Astrocyte (in vitro differentiated cells and primary cell): ENCODE results near the gene FOXK2. TPM values are rescaled to one million over a fixed set of nuclear protein-coding genes. Genes with fewer than 3 reads are reported as not detected.

Source experiments
- DNase-seq: peaks from one replicate; pipeline ENCODE4 v3.0.0-alpha.2; 2010; ENCODE audit warnings: low read depth
- FAIRE-seq: peaks from 2 replicates; lab custom pipeline; 2011; peaks lifted over from hg19 to GRCh38; lab: Jason Lieb, UNC
- H2AFZ ChIP-seq: 2 replicates; pipeline ENCODE4 v1.6.0; 2012; ENCODE audit warnings: low read depth, low read length, inconsistent platforms
- H3K27ac ChIP-seq: 2 replicates; pipeline ENCODE4 v1.5.1; 2011; ENCODE audit warnings: low read depth, low read length, inconsistent platforms
- H3K27me3 ChIP-seq: 2 replicates; pipeline ENCODE4 v1.6.0; 2011; ENCODE audit warnings: low read length, inconsistent platforms; ENCODE audit not compliant: insufficient read depth
- H3K36me3 ChIP-seq: 2 replicates; pipeline ENCODE4 v1.5.1; 2011; ENCODE audit warnings: low read length, inconsistent platforms; ENCODE audit not compliant: insufficient read depth
- H3K4me1 ChIP-seq: 2 replicates; pipeline ENCODE4 v1.5.1; 2011; ENCODE audit warnings: low read length, inconsistent platforms; ENCODE audit not compliant: insufficient read depth
- H3K4me2 ChIP-seq: 2 replicates; pipeline ENCODE4 v1.6.0; 2012; ENCODE audit warnings: low read length, inconsistent platforms
- H3K4me3 ChIP-seq: 2 replicates; pipeline ENCODE4 v1.5.1; 2011; ENCODE audit warnings: low read depth, mild to moderate bottlenecking, low read length, inconsistent platforms; ENCODE audit not compliant: insufficient read depth
- H3K79me2 ChIP-seq: 2 replicates; pipeline ENCODE4 v1.6.0; 2012; ENCODE audit warnings: mild to moderate bottlenecking, low read length, inconsistent platforms; ENCODE audit not compliant: insufficient read depth
- H3K9ac ChIP-seq: 2 replicates; pipeline ENCODE4 v1.6.0; 2012; ENCODE audit warnings: mild to moderate bottlenecking, low read length, inconsistent platforms
- H3K9me3 ChIP-seq: 2 replicates; pipeline ENCODE4 v1.5.1; 2012; ENCODE audit warnings: low read depth, mild to moderate bottlenecking, low read length, inconsistent platforms; ENCODE audit not compliant: insufficient read depth
- H4K20me1 ChIP-seq: 2 replicates; pipeline ENCODE4 v1.6.0; 2012; ENCODE audit warnings: low read length, inconsistent platforms; ENCODE audit not compliant: insufficient read depth
- H3K27ac Mint-ChIP-seq: one replicate; pipeline ENCODE4 v1.8.0; 2021; ENCODE audit warnings: mild to moderate bottlenecking, mixed read lengths; ENCODE audit not compliant: unreplicated experiment
- H3K27me3 Mint-ChIP-seq: one replicate; pipeline ENCODE4 v1.8.0; 2021; ENCODE audit warnings: low read depth, mixed read lengths; ENCODE audit not compliant: unreplicated experiment
- H3K36me3 Mint-ChIP-seq: one replicate; pipeline ENCODE4 v1.8.0; 2021; ENCODE audit warnings: low read depth, mixed read lengths; ENCODE audit not compliant: unreplicated experiment
- H3K4me1 Mint-ChIP-seq: one replicate; pipeline ENCODE4 v1.8.0; 2021; ENCODE audit warnings: low read depth, mixed read lengths; ENCODE audit not compliant: unreplicated experiment
- H3K4me3 Mint-ChIP-seq: one replicate; pipeline ENCODE4 v1.8.0; 2021; ENCODE audit warnings: mild to moderate bottlenecking, moderate library complexity, mixed read lengths; ENCODE audit not compliant: unreplicated experiment
- H3K9me3 Mint-ChIP-seq: one replicate; pipeline ENCODE4 v1.8.0; 2021; ENCODE audit warnings: mild to moderate bottlenecking, mixed read lengths; ENCODE audit not compliant: unreplicated experiment
- CTCF ChIP-seq: IDR thresholded peaks from 2 replicates; pipeline ENCODE4 v1.5.1; 2011; ENCODE audit warnings: low read depth, mild to moderate bottlenecking, inconsistent platforms, low read length, moderate library complexity; ENCODE audit not compliant: insufficient read depth
- EZH2 ChIP-seq: IDR thresholded peaks from 2 replicates; pipeline ENCODE4 v1.6.1; 2012; ENCODE audit warnings: mild to moderate bottlenecking, low read length, inconsistent platforms; ENCODE audit not compliant: insufficient read depth
- total RNA-seq: library from RNA; stranded (reverse); gene quantifications from 2 replicates; pipeline ENCODE4 v1.2.1, GENCODE V29; 2021

Gene FOXK2
- total RNA-seq, 1 donor from 2014 or later = 68.0 TPM

- Mint-ChIP-seq H3K4me3 (no peak overlapping the region), H3K27ac (no peak overlapping the region), H3K27me3 (no peaks in the 10 kb centered on the region), H3K4me1 (peaks cover 22% of the 10 kb centered on the region), H3K9me3 (no peaks in the 10 kb centered on the region), H3K36me3 (peaks cover 26% of the 10 kb centered on the region)
- TF ChIP-seq EZH2 (no peak), CTCF (no peak)
- Histone ChIP-seq H3K9me3 (no peaks in the 10 kb centered on the region), H2AFZ (no peak overlapping the region), H3K4me3 (no peak overlapping the region), H3K79me2 (peaks cover 9% of the 10 kb centered on the region), H3K4me2 (no peak overlapping the region), H3K9ac (no peak overlapping the region), H3K27me3 (no peaks in the 10 kb centered on the region), H3K27ac (no peak overlapping the region), H3K36me3 (peaks cover 22% of the 10 kb centered on the region), H3K4me1 (peaks cover 32% of the 10 kb centered on the region), H4K20me1 (peaks cover 26% of the 10 kb centered on the region)
- FAIRE-seq (no peak), DNase-seq (no peak)
Measured at GRCh38 chr17:82605939-82606600, 86.5 kb downstream of the FOXK2 start.

GRCh38 chr17:82608816-82609215 is 89.3 kb downstream of the FOXK2 start:
- no peak overlapping the region for H3K4me3 Mint-ChIP-seq
- H3K4me2 ChIP-seq = no peak overlapping the region
- H3K4me1 Mint-ChIP-seq = peaks cover 20% of the 10 kb centered on the region
- TF ChIP-seq CTCF (no peak), EZH2 (no peak)
- peaks cover 19% of the 10 kb centered on the region for H3K36me3 Mint-ChIP-seq
- no peaks in the 10 kb centered on the region for H3K27me3 Mint-ChIP-seq
- peaks cover 19% of the 10 kb centered on the region for H4K20me1 ChIP-seq
- H3K4me3 ChIP-seq = no peak overlapping the region
- H3K9me3 ChIP-seq = no peaks in the 10 kb centered on the region
- H3K9me3 Mint-ChIP-seq = no peaks in the 10 kb centered on the region
- no peak overlapping the region for H3K27ac Mint-ChIP-seq
- H3K79me2 ChIP-seq = peaks cover 9% of the 10 kb centered on the region
- DNase-seq (no peak), FAIRE-seq (no peak)
- H3K4me1 ChIP-seq = peaks cover 16% of the 10 kb centered on the region
- peaks cover 17% of the 10 kb centered on the region for H3K36me3 ChIP-seq
- H2AFZ ChIP-seq = no peak overlapping the region
- H3K27ac ChIP-seq = no peak overlapping the region
- H3K27me3 ChIP-seq = no peaks in the 10 kb centered on the region
- no peak overlapping the region for H3K9ac ChIP-seq

- Mint-ChIP-seq H3K27ac (no peak overlapping the region), H3K4me3 (no peak overlapping the region), H3K4me1 (peaks cover 20% of the 10 kb centered on the region), H3K36me3 (peaks cover 13% of the 10 kb centered on the region), H3K9me3 (no peaks in the 10 kb centered on the region), H3K27me3 (no peaks in the 10 kb centered on the region)
- Histone ChIP-seq H2AFZ (no peak overlapping the region), H4K20me1 (peaks cover 16% of the 10 kb centered on the region), H3K9me3 (no peaks in the 10 kb centered on the region), H3K79me2 (peaks cover 6% of the 10 kb centered on the region), H3K27ac (no peak overlapping the region), H3K4me3 (no peak overlapping the region), H3K27me3 (no peaks in the 10 kb centered on the region), H3K4me1 (peaks cover 8% of the 10 kb centered on the region), H3K4me2 (no peak overlapping the region), H3K36me3 (peaks cover 15% of the 10 kb centered on the region), H3K9ac (no peak overlapping the region)
- FAIRE-seq (no peak), DNase-seq (no peak)
- no peak for TF ChIP-seq EZH2
- no peak for TF ChIP-seq CTCF
Measured at GRCh38 chr17:82609655-82610054, 90.1 kb downstream of the FOXK2 start.
